ENCODE measurements around the gene GPR26.

GRCh38 chr10:123642697-123643096 lies 23.5 kb upstream of the GPR26 start:
- TF ChIP-seq POLR2A (IDR thresholded peaks at IDR 0.05; ENCODE audit: low read depth) (no peak), CTCF (IDR thresholded peaks at IDR 0.05) (no peak), POLR2AphosphoS5 (IDR thresholded peaks at IDR 0.05) (no peak), EP300 (IDR thresholded peaks at IDR 0.05) (no peak)
